Measurements from ENCODE around the gene CPLX3. TPM values are rescaled to one million over a fixed set of nuclear protein-coding genes. Genes with fewer than 3 reads are reported as not detected.

The CPLX3 gene
- total RNA-seq, 4 donors from 2014 or later, result not detected

- no peaks in the 10 kb centered on the region for H3K27me3 ChIP-seq
- TF ChIP-seq CTCF (IDR thresholded peaks at IDR 0.05) (no peak), POLR2A (IDR thresholded peaks at IDR 0.05) (no peak)
- no peaks in the 10 kb centered on the region for H3K36me3 ChIP-seq
- peak overlapping the region; percentile 84 to 97 (median 88) for H3K27ac ChIP-seq
- H3K4me1 ChIP-seq, result peaks cover 23 to 95% (median 70%) of the 10 kb centered on the region in 4 donors
- peak in 2 of 3 donors; percentile 82 to 83 for DNase-seq
- H3K9me3 ChIP-seq, result no peaks in the 10 kb centered on the region
- H3K4me3 ChIP-seq, result peak overlapping the region; percentile 32 to 92 (median 38)
Observed at GRCh38 chr15:74790080-74790916, 36.1 kb upstream of the CPLX3 start.

- DNase-seq, result no peak
- no peaks in the 10 kb centered on the region for H3K9me3 ChIP-seq
- H3K27ac ChIP-seq, result peak overlapping the region in 3 of 4 donors; percentile 85 to 97 (median 91)
- H3K4me3 ChIP-seq, result no peak overlapping the region
- peaks cover 22 to 90% (median 65%) of the 10 kb centered on the region in 4 donors for H3K4me1 ChIP-seq
- TF ChIP-seq POLR2A (IDR thresholded peaks at IDR 0.05) (no peak), CTCF (IDR thresholded peaks at IDR 0.05) (no peak)
- H3K27me3 ChIP-seq, result no peaks in the 10 kb centered on the region
- H3K36me3 ChIP-seq, result no peaks in the 10 kb centered on the region
Observed at GRCh38 chr15:74791007-74791406, 35.4 kb upstream of the CPLX3 start.

GRCh38 chr15:74791667-74792066 is 34.8 kb upstream of the CPLX3 start:
- H3K4me3 ChIP-seq, result peak overlapping the region in 1 of 4 donors; percentile 26
- DNase-seq, result peak in 1 of 3 donors; percentile 59
- H3K36me3 ChIP-seq, result no peaks in the 10 kb centered on the region
- peak overlapping the region in 2 of 4 donors; percentile 37 to 97 for H3K27ac ChIP-seq
- no peak for TF ChIP-seq POLR2A (IDR thresholded peaks at IDR 0.05)
- no peak for TF ChIP-seq CTCF (IDR thresholded peaks at IDR 0.05)
- peaks cover 19 to 83% (median 58%) of the 10 kb centered on the region in 4 donors for H3K4me1 ChIP-seq
- no peaks in the 10 kb centered on the region for H3K27me3 ChIP-seq
- H3K9me3 ChIP-seq, result no peaks in the 10 kb centered on the region

GRCh38 chr15:74792227-74793016 is 34.0 kb upstream of the CPLX3 start:
- TF ChIP-seq POLR2A (IDR thresholded peaks at IDR 0.05) (no peak), CTCF (IDR thresholded peaks at IDR 0.05) (no peak)
- H3K27ac ChIP-seq, result peak overlapping the region in 3 of 4 donors; percentile 12 to 97 (median 37)
- H3K36me3 ChIP-seq, result no peaks in the 10 kb centered on the region
- peak in 1 of 3 donors; percentile 44 for DNase-seq
- H3K27me3 ChIP-seq, result no peaks in the 10 kb centered on the region
- peaks cover 19 to 76% (median 52%) of the 10 kb centered on the region in 4 donors for H3K4me1 ChIP-seq
- H3K9me3 ChIP-seq, result no peaks in the 10 kb centered on the region
- peak overlapping the region in 1 of 4 donors; percentile 30 for H3K4me3 ChIP-seq

- peaks cover 16 to 74% (median 55%) of the 10 kb centered on the region in 4 donors for H3K4me1 ChIP-seq
- no peak for TF ChIP-seq POLR2A (IDR thresholded peaks at IDR 0.05)
- TF ChIP-seq CTCF (IDR thresholded peaks at IDR 0.05), result peak; percentile 14 to 59 (median 36)
- no peaks in the 10 kb centered on the region for H3K9me3 ChIP-seq
- DNase-seq, result peak in 2 of 3 donors; percentile 78 to 83
- peaks cover 0 to 1% (median 0%) of the 10 kb centered on the region in 3 donors for H3K36me3 ChIP-seq
- peak overlapping the region in 2 of 4 donors; percentile 37 to 97 for H3K27ac ChIP-seq
- no peaks in the 10 kb centered on the region for H3K27me3 ChIP-seq
- peak overlapping the region in 1 of 4 donors; percentile 30 for H3K4me3 ChIP-seq
Observed at GRCh38 chr15:74793135-74794028, 33.0 kb upstream of the CPLX3 start.
